GM18517 (cell line): ENCODE results near the gene PITRM1.
"Not testable (repeated sequence)": the region's sequence is repeated elsewhere in the genome, so short reads cannot be mapped to it uniquely, and the experiment has no call there.

ENCODE experiments used
- ATAC-seq: cut with Tn5 transposase; IDR thresholded peaks from one replicate; pipeline ENCODE4 v1.9.1; 2021; ENCODE audit warnings: mild to moderate bottlenecking, moderate library complexity; ENCODE audit not compliant: unreplicated experiment

Gene PITRM1

GRCh38 chr10:3123571-3124411, 48.8 kb downstream of the PITRM1 start:
- no peak for ATAC-seq

DNA sequence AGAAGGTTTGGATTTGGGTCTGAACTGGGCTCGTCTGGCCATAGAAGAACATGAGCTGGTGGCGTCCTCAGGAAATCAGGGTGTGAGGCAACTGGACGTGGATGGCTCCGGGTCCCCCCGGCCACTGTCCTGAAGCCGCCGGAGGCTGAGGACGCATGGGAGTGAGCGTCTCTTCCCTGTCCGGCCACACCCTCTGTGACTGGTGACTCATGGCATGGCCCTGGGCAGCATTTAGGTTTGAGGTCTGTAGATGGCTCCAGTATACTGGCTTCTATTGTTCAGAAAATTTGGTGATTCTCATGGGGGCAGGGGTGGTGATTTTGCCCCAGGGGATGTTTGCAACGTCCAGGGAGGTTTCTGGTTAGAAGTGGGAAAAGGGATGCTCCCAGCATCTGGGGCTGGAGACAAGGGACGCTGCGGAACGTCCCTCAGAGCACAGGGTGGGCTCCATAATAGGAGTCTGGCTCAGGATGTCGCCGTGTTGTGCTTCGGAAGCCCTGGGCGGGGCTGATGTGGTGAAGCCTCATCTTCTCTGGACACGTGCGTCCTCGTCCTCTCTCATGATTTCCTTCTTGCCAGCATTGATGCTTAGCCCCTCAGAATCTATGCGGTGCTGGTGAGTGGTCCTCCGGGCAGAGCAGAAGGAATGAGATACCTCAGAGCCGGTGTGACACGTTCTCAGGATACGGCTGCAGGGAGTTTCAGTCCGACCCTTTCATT, 49.9 kb downstream of the PITRM1 start:
- no peak for ATAC-seq

- ATAC-seq: no peak
These were observed 50.5 kb downstream of the PITRM1 start for GRCh38 chr10:3122034-3122433.

DNA sequence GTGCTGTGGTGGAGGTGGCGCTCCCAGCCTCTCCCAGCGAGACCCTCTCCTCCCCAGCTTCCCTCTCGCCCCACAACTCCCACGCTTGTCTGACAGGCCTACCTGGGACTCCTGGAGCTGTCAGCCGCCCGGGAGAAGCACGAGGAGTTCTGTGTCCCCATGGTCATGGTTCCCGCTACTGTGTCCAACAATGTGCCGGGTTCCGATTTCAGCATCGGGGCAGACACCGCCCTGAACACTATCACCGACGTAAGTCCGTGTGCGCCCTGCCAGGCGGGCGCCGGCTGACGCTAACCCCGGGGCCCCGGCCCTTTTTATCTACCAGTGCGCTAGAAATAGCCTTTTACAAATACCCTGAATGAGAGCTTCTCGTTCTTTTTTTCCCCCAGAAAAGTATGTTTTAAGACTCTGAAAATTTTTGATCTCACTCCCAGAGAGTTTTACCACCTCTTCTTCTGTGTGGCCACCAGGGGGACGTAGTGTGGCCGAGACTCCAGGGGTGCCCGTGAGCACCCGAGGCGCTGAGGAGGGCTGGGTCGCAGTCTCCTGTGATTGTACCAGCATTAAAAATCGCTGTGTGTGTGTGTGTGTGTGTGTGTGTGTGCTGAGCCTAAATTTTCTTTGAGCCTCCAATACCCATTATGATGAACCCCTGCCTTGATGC, 52.7 kb downstream of the PITRM1 start:
- no peak for ATAC-seq

DNA sequence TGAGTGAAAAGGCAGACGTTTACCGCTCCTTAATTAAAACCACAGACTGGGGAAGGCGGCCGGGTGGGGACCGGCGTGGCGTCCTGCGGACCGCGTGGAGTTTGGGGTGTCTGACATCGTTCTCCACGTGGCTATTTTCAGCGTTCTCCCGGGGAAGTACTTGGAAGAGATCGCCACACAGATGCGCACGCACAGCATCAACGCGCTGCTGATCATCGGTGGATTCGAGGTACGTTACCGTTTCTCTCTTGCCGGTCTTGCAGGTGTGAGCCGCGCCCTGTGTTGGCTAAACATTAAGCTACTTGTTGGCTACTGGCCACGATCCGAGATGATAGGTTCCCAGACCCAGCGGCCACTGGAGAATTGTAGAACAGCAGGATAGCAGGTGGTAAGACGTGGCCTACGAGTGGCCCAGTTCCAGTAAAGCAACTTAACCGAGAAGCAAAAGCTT, 53.9 kb downstream of the PITRM1 start:
- no peak for ATAC-seq

- no peak for ATAC-seq
These were observed 55.1 kb downstream of the PITRM1 start for GRCh38 chr10:3117486-3117885.

DNA sequence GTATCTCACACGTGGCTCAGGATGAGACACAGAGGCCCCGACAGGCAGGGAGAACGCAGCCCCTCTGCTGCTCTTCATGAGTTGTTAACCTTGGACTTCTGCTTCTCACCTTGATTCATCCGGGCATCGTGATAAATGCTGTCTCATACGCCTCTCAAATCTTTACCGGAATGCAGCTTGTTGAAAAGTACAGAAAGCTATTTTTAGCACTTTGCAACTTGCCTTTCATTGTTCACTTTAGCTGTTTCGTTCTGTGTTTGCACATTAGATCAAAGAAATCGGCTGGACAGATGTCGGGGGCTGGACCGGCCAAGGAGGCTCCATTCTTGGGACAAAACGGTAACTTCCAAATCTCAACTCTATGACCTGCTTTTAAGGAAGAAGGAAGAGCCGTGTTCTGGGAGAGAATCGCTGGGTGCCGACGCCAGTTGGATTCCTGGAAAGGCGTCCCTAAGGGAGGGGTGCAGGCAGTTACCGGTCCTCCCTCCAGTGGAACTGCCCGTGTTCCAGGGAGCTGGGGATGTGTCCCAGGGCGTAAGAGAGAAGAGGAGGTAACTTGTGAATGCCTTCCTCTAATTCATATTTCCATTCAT, 56.0 kb downstream of the PITRM1 start:
- ATAC-seq: no peak

- ATAC-seq: no peak
These were observed 56.9 kb downstream of the PITRM1 start for GRCh38 chr10:3115685-3116084.

GRCh38 chr10:3113343-3113720, 59.2 kb downstream of the PITRM1 start:
- no peak for ATAC-seq

DNA sequence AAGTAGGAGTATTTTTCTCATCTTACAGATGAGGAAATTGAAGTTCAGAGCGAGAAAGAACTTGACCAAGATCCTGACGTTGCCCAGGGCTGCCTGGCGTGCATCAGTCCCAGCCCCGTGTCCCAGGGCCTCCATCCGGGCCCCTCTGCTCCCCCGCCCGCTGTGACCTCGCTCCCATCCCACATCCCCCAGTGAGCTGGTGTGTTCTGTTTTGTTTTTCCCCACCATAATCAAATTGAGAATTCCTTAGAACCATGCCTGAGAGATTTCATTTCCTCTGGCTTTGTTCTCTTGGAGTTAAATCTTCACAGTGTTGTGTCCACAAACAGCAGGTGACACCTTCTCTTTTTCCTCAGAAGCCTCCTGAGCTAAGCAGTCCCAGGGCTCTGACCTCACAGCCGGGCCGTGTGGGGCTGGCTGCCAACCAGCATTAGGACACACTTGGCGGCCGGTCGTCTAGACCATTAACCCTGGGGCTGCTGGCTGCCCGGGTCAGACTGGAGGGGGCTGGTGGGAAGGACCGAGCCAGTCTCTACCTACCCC, 60.9 kb downstream of the PITRM1 start:
- ATAC-seq: no peak

DNA sequence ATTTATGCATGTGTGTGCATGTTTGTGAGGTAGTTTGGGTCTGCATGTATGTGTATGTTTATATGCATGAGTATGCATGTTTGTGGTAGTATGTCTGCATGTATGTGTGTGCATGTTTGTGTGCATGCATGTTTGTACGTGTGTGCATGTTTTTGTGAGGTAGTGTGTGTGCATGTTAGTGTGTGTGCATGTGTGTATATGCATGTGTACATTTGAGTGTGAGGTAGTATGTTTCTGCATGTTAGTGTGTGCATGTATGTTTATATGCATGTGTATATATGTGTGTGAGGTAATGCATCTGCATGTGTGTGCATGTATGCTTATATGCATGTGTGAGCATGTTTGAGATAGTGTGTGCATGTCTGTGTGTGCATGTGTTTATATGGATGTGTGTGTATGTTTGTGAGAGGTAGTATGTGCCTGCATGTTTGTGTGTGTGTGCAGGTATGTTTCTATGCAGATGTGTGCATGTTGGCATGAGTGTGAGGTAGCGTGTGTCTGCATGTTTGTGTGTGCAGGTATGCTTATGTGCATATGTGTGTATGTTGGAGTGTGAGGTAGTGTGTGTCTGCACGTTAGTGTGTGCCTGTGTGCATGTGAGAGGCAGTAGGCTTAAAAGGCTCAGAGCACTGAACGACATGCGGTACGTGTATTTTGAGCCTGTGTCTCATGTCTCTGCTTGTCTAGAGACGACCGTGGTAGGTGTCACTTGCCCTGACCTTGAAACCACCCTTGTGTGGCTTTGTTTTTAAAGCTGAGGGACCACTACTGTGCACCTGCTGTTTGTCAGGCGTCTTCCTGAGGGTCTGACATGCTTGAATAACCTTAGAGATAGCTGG, 61.6 kb downstream of the PITRM1 start:
- no peak for ATAC-seq

- no peak for ATAC-seq
These were observed 62.9 kb downstream of the PITRM1 start for GRCh38 chr10:3109633-3110032.

DNA sequence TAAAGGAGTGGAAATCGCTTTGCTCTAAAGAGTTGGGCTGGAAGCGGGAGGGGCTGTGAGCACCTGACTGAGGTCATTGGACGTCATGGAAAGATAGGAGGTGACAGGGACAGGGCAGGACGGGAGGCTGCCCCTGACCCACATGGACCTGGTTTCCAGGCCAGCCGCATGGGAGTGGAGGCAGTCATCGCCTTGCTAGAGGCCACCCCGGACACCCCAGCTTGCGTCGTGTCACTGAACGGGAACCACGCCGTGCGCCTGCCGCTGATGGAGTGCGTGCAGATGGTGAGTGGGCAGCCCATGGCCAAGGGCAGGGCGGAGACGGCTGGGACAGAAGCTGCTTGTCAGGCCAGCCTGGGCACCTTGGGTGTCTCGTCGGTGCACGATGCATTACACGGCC, 63.4 kb downstream of the PITRM1 start:
- no peak for ATAC-seq

GRCh38 chr10:3108575-3109105, 63.9 kb downstream of the PITRM1 start:
- ATAC-seq: no peak

DNA sequence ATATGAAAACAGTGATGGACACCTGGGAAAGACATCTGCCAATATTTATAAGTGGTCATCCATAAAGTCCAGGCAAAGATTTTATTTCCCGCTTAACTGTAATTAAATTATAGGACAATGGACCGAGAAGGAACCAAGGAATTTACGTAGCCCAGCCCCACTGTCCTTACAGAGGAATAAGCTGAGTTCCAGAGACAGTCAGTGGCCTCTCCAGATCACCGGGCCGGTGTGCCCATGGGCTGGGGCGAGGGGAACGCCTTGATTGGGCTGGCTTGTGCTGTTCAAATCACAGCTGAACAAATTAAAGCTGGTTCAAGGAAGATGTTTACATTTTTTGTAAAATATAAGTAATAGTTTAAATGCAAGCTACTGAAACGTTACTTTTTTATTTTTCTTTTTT, 64.5 kb downstream of the PITRM1 start:
- no peak for ATAC-seq

DNA sequence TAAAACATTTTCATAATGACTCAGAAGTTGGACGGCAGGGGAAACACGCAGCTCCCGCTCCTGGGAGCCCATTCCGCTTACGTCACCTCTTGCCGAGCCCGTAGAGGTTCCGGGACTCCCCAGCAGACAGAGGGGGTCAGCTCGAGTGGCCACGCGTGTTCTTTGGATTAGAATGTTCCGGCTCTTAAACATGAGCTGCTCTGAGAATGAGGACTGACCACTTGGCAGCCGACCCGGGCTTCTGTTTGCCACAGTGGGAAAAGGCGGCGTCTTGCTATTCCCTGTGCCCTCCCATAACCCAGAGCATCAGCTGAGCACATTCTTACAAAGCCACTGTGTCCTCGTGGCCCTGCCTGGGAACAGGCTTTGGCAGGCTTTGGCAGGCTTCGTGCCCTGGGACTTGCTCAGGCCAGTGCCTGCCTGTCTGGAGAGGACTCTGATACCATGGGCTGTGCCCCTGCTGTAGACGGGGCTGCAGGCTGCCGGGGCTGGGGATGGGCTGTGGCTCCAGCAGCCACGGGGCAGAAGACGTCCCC, 65.1 kb downstream of the PITRM1 start:
- ATAC-seq: no peak

GRCh38 chr10:3106928-3107425, 65.6 kb downstream of the PITRM1 start:
- ATAC-seq: no peak

DNA sequence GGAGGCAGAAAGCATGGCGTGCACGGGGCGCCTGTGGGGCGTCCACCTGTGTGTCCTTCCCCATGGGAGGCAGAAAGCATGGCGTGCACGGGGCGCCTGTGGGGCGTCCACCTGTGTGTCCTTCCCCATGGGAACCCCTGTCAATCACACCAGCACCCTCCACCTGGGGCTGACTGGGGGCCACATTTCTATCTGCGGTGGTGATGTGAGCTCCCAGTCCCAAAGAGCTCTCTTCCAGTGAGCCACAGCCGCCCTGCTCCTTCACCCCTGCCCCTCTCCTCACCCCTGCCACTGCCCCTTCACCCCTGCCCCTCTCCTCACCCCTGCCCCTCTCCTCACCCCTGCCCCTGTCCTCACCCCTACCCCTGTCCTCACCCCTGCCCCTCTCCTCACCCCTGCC, 66.3 kb downstream of the PITRM1 start:
- not testable (repeated sequence) for ATAC-seq

- no peak for ATAC-seq
These were observed 66.7 kb downstream of the PITRM1 start for GRCh38 chr10:3105905-3106304.
